GM20000 (cell line): ENCODE results near the gene ATRN.

Experiments used
- DNase-seq: peaks from one replicate; pipeline ENCODE4 v3.0.0; 2012; ENCODE audit warnings: low spot score
- TF ChIP-seq, protein P1 (sequence below): IDR thresholded peaks from 2 replicates; pipeline ENCODE4 v1.5.1; 2012; ENCODE audit warnings: mild to moderate bottlenecking, control low read depth; ENCODE audit errors: extremely low read depth, missing control alignments

The ATRN gene

DNA sequence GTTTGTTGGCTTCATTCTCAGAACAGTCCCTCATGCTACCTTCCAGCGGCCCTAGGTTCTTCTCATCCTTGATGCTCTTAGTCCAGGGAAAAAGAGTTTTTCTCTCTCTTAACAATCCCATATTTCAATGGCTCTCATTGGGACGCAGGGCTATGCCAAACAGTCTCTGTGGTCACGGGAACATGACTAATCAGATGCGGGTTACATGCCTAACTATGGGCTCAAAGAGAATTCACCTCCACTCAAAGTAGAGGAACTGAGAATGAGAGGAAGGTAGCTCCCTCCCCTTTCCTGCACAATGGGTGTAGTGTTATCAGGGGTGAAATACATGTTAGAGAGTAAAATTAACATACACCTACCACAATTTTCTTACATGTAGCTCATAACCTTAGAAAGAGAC, 18.1 kb upstream of the ATRN start:
- TF ChIP-seq, protein P1, sequence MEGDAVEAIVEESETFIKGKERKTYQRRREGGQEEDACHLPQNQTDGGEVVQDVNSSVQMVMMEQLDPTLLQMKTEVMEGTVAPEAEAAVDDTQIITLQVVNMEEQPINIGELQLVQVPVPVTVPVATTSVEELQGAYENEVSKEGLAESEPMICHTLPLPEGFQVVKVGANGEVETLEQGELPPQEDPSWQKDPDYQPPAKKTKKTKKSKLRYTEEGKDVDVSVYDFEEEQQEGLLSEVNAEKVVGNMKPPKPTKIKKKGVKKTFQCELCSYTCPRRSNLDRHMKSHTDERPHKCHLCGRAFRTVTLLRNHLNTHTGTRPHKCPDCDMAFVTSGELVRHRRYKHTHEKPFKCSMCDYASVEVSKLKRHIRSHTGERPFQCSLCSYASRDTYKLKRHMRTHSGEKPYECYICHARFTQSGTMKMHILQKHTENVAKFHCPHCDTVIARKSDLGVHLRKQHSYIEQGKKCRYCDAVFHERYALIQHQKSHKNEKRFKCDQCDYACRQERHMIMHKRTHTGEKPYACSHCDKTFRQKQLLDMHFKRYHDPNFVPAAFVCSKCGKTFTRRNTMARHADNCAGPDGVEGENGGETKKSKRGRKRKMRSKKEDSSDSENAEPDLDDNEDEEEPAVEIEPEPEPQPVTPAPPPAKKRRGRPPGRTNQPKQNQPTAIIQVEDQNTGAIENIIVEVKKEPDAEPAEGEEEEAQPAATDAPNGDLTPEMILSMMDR, result no peak
- DNase-seq, result no peak

DNA sequence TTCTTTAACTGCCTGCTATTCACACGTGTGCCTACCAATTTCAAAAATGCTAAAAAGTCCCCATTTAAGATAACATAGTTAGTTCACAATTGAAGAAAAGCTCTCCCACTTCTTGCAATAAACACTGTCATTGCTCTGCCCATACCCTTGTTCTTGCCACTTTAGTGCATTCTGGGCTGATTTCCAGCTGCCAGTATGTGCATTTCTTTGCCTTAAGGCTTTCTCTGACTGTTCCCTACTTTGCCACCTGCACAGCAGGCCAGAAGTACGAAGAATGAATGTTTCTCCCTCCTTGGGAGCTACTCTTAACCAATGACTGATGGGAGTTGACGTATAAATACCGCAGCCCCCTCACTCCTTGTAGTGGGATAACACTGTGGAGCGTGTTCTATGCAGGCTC, 16.0 kb upstream of the ATRN start:
- TF ChIP-seq, protein P1, result no peak
- no peak for DNase-seq

DNA sequence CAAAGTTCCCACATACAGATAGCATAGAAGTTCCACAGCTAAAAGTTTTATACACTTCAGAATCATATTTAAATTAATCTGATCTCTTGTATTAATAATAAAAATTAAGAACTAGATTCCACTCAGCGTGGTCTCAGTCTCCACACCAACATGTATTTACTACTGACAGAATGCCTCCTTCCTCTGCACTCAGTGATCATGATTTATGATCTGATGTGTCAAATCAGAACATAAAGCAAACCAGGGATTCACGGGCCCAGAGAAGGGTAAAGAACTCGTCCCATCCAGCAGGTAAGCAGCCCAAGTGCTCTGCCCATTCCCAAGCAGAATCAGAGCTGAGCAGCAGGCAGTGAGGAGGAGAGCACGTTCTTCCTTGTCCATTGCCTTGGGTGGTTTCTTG, 14.2 kb upstream of the ATRN start:
- DNase-seq, result no peak
- TF ChIP-seq, protein P1, result no peak

DNA sequence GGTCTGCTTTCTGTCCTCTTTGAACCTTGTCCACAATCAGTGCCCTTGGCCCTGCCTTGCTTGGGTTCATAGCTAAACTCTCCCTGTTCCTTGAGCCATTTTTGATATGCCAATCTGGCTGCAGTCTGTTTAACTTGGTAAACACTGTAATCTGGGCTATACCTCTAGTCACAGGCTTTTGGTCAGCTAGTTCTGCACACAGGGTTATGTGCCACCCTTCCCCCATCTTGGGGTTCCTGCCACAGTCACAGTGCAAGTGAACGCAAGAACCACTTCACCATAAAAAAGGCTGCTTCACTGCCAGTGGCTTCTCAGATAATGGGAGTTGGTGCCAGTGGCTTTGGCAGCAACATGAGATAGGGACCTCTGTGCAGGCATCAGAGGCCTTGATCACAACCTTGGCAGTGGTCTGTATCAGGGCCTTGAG, 10.9 kb upstream of the ATRN start:
- no peak for DNase-seq
- TF ChIP-seq, protein P1, result no peak

DNA sequence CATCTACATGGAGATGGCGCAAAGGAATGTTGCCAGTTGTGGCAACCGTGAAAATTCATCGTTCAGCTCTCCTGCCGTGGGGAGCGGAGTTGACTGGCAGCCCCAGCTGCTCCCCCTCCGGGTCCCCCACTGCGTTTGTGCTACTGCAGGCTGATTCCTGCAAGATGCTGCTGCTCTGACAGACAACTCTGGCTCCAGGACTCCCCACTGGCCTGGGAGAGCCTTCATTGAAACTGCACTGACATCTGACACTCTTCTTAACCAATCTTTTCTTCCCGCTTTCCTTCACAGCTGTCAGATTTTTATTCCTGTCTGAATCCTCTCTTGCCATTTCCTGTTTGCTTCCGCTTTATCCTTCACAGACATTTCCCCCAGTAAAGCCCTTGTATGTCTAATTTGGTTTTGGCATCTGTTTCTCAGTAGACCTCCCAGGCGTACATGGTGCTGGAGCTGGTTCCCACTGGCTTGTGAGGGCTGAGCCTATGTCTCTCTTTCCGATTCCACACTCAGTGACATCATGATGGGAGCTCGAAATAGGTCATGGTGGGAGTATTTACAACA, 9.5 kb upstream of the ATRN start:
- DNase-seq, result no peak
- TF ChIP-seq, protein P1, result no peak

DNA sequence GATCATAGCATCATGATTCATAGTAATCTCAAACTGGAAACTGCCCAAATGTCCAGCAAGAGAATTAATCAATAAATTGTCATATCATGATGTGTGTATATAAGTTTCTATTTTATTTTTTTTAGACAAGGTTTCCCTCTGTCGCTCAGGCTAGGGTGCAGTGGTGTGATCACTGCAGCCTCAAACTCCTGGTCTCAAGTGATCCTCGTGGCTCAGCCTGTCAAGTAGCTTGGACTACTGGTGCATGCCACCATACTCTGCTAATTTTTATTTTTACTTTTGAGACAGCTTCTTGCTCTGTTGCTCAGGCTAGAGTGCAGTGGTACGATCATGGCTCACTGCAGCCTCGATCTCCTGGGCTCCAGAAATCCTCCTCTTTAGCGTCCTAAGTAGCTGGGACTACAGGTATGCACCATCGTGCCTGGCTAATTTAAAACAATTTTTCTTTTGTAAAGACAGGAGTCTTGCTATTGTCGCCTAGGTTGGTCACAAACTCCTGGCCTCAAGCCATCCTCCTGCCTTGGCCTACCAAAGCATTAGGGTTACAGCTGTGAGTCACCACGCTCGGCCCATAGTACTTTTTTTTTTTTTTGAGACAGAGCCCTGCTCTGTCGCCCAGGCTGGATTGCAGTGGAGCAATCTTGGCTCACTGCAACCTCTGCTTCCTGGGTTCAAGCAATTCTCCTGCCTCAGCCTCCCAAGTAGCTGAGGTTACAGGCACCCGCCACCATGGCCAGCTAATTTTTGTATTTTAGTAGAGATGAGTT, 8.7 kb upstream of the ATRN start:
- DNase-seq, result no peak
- TF ChIP-seq, protein P1, result no peak

DNA sequence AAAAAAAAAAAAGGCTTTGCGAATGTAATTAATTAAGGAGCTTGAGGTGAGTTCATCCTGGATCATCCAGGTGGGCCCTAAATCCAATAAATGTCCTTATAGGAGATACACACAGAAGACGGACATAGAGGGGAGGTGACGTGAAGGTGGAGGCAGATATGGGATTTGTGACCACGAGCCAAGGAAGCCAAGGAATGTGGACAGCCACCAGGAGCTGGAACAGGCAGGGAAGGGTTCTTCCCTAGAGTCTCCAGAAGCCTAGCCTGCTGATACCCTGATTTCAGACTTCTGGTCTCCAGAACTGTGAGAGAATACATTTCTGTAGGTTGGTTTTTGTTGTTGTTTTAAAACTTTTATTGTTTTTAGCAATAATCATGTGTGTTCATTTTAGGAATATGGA, 6.7 kb upstream of the ATRN start:
- DNase-seq, result no peak
- TF ChIP-seq, protein P1, result no peak
